ENCODE measurements around the gene METTL9. TPM values are rescaled to one million over a fixed set of nuclear protein-coding genes. Genes with fewer than 3 reads are reported as not detected.
"Not testable (repeated sequence)": the region's sequence is repeated elsewhere in the genome, so short reads cannot be mapped to it uniquely, and the experiment has no call there.

The METTL9 gene
- total RNA-seq, 1 experiment from 2014 or later, result 125 TPM

DNA sequence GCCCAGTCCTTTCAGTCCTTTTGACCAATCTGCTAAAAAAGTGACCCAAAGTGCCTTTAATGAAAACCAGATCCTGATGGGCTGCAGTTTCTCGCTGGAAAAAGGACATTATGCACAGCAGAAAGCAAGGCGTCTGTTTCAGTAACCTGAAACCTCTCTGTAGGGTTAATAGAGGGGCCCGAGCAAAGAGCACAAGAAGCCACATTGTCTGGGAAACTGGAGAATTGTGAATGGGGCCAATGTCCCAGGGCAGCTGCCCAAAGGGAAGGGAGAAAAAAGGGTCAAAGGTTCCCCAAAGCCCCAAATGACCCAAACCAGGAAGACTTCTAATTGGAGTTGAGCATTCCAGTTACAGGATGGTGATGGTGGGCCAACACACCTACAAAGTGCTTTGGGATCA lies 67.4 kb downstream of the METTL9 start:
- Histone ChIP-seq H3K4me1 (peaks cover 8% of the 10 kb centered on the region; the same call in 1 of the 2 replicates), H3K27me3 (no peaks in the 10 kb centered on the region), H3K36me3 (no peaks in the 10 kb centered on the region), H3K9me3 (replicated peaks) (no peaks in the 10 kb centered on the region), H3K4me3 (no peak overlapping the region), H3K27ac (peak overlapping the region; percentile 28)
- peak; percentile 26 to 71 for DNase-seq

DNA sequence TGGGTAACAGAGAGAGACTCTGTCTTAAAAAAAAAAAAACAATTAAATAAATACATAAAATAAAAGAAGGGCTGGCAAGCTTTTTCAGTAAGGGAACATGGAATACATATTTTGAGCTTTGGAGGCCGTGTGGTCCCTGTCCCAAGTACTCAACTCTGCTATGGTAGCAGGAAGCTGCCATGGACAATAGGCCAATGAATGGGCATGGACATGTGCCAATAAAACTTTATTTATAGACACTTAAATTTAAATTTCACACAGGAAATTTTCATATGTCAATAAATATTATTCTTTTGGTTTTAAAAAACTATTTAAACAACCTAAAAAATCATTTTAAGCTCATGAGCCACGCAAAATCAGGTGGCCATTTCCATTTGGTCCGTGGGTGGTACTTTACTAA lies 68.2 kb downstream of the METTL9 start:
- Histone ChIP-seq H3K9me3 (replicated peaks) (no peaks in the 10 kb centered on the region), H3K27ac (no peak overlapping the region), H3K36me3 (no peaks in the 10 kb centered on the region), H3K4me1 (peaks cover 8% of the 10 kb centered on the region; the same call in 1 of the 2 replicates), H3K4me3 (no peak overlapping the region), H3K27me3 (no peaks in the 10 kb centered on the region)
- no peak for DNase-seq

DNA sequence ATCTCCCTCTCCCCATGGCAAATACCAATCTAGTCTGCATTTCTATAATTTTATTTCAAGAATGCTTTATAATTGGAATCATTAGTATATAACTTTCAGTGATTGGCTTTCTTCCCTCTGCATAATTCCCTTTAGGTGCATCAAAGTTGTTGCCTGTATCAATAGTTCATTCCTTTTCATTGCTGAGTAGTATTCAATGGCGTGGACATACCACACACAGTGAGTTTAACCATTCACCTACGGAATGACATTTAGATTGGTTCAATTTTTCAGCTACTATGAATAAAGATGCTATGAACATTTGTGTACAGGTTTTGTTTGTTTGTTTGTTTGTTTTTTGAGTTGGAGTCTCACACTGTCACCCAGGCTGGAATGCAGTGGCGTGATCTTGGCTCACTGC lies 74.1 kb downstream of the METTL9 start:
- no peak overlapping the region for H3K4me3 ChIP-seq
- H3K4me1 ChIP-seq, result no peaks in the 10 kb centered on the region
- H3K27me3 ChIP-seq, result no peaks in the 10 kb centered on the region
- no peaks in the 10 kb centered on the region for H3K9me3 ChIP-seq (replicated peaks)
- no peak for DNase-seq
- no peaks in the 10 kb centered on the region for H3K36me3 ChIP-seq
- no peak overlapping the region for H3K27ac ChIP-seq

DNA sequence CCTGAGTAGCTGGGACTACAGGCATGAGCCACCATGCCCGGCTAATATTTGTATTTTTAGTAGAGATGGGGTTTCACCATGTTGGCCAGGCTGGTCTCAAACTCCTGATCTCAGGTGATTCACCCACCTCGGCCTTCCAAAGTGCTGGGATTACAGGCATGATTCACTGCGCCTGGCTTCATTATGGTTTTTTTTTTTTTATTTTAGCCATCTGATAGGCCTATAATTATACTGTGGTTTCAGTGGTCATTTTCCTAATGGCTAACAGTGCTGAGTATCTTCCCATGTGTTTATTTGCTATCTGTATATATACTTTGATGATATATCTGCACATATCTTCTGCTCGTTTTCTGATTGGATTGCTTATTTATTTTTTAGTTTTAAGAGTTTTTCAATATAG lies 75.1 kb downstream of the METTL9 start:
- not testable (repeated sequence) for H3K36me3 ChIP-seq; H3K9me3 ChIP-seq (replicated peaks); H3K27ac ChIP-seq; H3K4me1 ChIP-seq; DNase-seq; H3K4me3 ChIP-seq; H3K27me3 ChIP-seq

DNA sequence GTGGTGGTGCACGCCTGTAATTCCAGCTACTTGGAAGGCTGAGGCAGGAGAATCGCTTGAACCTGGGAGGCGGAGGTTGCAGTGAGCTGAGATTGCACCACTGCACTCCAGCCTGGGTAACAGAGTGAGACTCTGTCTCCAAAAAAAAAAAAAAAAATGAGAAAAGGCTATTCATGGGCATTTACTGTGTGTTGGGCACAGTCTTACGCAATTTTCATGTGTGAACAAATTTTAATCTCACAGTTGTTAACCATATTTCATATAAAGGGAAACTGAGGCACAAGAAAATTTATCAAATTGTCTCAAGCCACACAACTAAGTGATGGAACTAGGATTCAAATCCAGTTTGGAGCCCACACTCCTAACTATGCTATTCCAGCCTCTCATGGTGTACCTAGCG lies 81.3 kb downstream of the METTL9 start:
- H3K27ac ChIP-seq; H3K9me3 ChIP-seq (replicated peaks); H3K4me1 ChIP-seq; H3K36me3 ChIP-seq; H3K27me3 ChIP-seq; DNase-seq; H3K4me3 ChIP-seq: not testable (repeated sequence)

DNA sequence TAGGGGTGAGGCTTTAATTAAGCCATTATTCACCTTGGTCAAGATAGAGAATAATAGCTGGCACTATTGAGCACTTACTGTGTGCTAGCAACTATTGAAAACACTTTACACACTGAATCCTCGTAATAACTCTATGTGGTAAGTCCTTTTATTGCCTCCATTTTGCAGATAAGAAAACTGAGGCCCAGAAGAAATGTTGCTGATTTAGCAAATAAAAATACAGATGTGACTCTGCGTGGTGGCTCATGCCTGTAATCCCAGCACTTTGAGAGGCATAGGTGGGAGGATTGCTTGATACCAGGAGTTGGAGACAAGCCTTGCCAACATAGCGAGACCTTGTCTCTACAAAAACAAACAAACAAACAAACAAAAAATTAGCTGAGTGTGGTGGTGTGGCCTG lies 83.8 kb downstream of the METTL9 start:
- Histone ChIP-seq H3K9me3 (replicated peaks) (no peaks in the 10 kb centered on the region), H3K27ac (no peak overlapping the region), H3K36me3 (no peaks in the 10 kb centered on the region), H3K4me3 (no peak overlapping the region), H3K27me3 (no peaks in the 10 kb centered on the region), H3K4me1 (no peaks in the 10 kb centered on the region)
- no peak for DNase-seq

DNA sequence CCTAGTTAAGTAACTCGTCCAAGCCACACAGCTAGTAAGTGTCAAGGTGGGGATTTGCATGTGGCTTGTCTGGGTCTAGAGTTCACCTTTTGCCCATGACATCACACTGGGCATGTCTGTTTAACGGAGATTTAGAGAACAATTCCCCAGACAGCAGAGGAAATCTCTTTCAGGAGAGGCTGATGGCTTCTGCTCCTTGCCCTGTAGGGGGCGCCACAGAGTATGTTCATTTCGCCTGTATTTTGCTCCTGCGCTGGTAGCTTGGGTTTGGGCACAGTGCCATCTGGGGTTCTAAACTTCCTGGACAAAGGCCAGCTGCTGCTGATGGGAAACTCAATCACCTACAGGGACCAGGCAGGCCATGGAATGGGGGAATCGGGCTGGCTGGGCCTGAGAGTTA lies 84.8 kb downstream of the METTL9 start:
- no peaks in the 10 kb centered on the region for H3K36me3 ChIP-seq
- no peaks in the 10 kb centered on the region for H3K4me1 ChIP-seq
- no peaks in the 10 kb centered on the region for H3K9me3 ChIP-seq (replicated peaks)
- H3K27me3 ChIP-seq, result no peaks in the 10 kb centered on the region
- peak; percentile 35 to 66 for DNase-seq
- H3K27ac ChIP-seq, result no peak overlapping the region
- no peak overlapping the region for H3K4me3 ChIP-seq

DNA sequence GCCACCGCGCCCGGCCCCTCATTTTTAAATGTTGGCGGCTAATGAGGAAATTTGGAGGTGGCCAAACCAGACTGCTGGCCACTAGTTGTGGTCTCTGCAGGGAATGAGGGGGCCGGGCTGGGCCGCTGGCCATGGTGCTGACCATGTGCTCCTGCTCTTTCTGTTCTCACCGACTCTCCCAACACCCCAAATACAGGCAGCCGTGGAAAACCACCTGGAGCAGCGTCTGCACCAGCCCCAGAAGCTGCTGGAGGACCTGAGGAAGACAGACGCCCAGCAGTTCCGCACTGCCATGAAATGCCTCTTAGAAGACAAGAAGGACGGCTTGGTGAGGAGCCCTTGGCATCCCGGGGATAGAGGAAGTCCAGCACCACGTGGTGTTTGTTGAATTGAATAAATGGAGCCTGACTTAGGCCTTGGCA lies 85.7 kb downstream of the METTL9 start:
- Histone ChIP-seq H3K27me3 (no peaks in the 10 kb centered on the region), H3K27ac (no peak overlapping the region), H3K4me3 (no peak overlapping the region), H3K36me3 (no peaks in the 10 kb centered on the region), H3K9me3 (replicated peaks) (no peaks in the 10 kb centered on the region), H3K4me1 (no peaks in the 10 kb centered on the region)
- peak; percentile 12 to 44 for DNase-seq

DNA sequence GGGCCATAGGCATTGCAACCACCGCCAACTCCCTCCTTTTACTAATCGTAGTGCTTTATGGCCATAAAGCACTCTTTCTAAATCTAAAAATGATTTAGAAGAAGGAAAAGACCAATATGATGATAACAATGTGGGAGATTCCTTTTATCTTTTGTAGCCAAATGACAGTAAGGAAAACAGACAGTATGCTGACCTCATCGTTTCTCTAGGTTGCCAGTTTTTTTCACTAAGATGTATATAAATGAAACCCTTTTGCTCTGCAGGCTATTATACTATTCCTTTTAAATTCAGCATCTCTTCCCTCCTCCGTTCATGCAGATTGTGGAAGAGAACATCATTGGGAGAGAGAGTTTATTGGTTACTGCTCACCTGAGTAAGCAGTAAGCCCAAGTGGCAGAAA lies 89.7 kb downstream of the METTL9 start:
- Histone ChIP-seq H3K4me3 (no peak overlapping the region), H3K27ac (no peak overlapping the region), H3K36me3 (no peaks in the 10 kb centered on the region), H3K4me1 (no peaks in the 10 kb centered on the region), H3K9me3 (replicated peaks) (no peaks in the 10 kb centered on the region), H3K27me3 (no peaks in the 10 kb centered on the region)
- DNase-seq, result no peak

DNA sequence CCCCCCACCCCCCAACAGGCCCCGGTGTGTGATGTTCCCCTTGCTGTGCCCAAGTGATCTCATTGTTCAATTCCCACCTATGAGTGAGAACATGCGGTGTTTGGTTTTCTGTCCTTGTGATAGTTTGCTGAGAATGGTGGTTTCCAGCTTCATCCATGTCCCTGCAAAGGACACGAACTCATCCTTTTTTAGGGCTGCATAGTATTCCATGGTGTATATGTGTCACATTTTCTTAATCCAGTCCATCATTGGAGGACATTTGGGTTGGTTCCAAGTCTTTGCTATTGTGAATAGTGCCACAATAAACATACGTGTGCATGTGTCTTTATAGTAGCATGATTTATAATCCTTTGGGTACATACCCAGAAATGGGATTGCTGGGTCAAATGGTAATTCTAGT lies 91.6 kb downstream of the METTL9 start:
- DNase-seq; H3K9me3 ChIP-seq (replicated peaks); H3K4me1 ChIP-seq; H3K27me3 ChIP-seq; H3K27ac ChIP-seq; H3K4me3 ChIP-seq; H3K36me3 ChIP-seq: not testable (repeated sequence)

DNA sequence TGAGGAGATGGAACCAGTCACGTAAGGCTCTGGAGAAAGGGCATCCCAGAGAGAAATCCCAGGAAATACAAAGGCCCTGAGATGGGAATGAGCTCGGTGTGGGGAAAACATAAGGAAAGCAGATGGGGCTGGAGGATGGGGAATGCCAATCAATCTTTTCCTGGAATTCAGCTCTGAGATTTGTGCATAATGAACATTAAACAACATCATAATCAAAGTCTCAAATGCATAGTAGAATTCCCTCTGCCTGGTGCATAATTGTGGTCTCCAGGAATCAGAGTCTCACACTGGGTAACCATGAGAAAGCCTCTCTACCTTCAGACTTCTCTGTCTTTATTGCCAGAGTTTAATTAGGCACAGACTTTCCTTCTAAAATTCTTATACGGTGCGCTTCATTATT lies 95.2 kb downstream of the METTL9 start:
- Histone ChIP-seq H3K27ac (no peak overlapping the region), H3K36me3 (no peaks in the 10 kb centered on the region), H3K4me3 (no peak overlapping the region), H3K4me1 (no peaks in the 10 kb centered on the region), H3K9me3 (replicated peaks) (no peaks in the 10 kb centered on the region), H3K27me3 (no peaks in the 10 kb centered on the region)
- no peak for DNase-seq

DNA sequence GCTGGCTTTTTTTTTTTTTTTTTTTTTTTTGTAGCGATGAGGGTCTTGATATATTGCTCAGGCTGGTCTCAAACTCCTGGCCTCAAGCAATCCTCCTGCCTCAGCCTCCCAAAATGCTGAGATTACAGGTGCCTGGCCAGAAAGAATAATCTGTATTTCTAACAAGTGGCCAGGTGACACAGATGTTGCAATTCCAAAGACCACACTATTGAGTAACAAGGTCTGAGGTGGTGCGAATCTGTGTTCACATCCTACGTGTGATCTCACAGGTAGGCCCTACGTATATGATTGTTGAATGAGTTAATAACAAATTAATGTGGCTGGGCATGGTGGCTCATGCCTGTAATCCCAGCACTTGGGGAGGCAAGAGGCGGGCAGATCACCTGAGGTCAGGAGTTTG lies 97.7 kb downstream of the METTL9 start:
- Histone ChIP-seq H3K36me3 (no peaks in the 10 kb centered on the region), H3K4me3 (no peak overlapping the region), H3K27me3 (no peaks in the 10 kb centered on the region), H3K27ac (no peak overlapping the region), H3K9me3 (replicated peaks) (no peaks in the 10 kb centered on the region), H3K4me1 (no peaks in the 10 kb centered on the region)
- no peak for DNase-seq

DNA sequence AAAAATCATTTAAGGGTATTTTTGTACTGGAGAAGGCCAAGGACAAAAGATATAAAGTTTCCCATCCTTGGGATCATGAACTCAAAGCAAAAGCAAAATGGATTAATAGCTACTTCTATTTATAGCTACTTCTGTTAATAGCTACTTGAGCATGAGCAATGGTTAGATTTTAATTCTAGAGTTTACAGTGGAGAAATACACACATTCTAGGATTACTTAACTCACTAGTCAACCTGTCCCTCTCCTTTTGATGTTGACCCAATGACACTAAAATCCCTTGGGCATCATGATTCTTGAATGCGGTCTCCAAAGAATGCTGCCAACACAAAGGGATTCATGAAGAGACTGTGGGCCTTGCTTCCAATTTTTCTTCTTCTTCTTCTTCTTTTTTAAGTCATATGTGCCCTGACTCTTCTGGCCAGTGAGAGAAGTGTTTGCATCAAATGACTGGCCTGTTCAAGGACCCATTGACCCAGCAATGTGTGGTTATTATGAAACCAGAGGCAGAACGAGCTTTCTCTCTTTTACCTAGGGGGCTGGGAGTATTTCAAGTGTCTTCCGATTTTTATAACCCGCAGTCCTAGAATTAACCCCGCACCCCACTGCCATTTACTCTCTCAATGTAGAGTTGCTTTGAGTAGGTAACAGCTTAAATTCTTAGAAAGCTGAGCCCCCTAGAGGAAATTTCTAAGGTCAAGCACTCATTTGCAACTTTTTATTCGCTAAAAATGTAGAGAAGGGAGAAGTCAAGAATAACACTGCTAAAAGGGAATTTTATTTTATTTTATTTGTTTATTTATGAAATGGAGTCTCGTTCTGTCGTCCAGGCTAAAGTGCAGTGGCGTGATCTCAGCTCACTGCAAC lies 99.0 kb downstream of the METTL9 start:
- Histone ChIP-seq H3K4me3 (no peak overlapping the region), H3K9me3 (replicated peaks) (no peaks in the 10 kb centered on the region), H3K4me1 (no peaks in the 10 kb centered on the region), H3K36me3 (no peaks in the 10 kb centered on the region), H3K27me3 (no peaks in the 10 kb centered on the region), H3K27ac (no peak overlapping the region)
- DNase-seq, result no peak

DNA sequence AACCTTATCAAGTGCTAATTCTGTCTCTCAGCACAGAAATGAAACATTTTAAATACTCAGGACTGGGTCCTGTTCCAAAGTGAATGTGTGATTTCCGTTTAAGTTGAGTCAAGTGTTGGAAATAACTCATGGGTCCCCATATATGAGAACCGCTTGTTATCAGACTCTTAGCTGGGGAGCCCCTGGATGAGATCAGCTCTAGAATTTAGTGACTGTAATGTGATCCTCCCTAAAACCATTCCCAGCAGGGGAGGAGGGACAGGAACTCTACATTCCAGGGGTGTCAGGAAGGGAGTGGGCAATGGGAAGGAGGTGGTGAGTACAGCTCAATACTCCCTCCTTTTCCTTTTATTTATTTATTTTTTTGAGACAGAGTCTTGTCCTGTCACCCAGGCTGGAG lies 101.9 kb downstream of the METTL9 start:
- no peaks in the 10 kb centered on the region for H3K9me3 ChIP-seq (replicated peaks)
- no peaks in the 10 kb centered on the region for H3K4me1 ChIP-seq
- no peak overlapping the region for H3K27ac ChIP-seq
- peak in 1 of 2 experiments; percentile 8 for DNase-seq
- no peaks in the 10 kb centered on the region for H3K27me3 ChIP-seq
- H3K36me3 ChIP-seq, result no peaks in the 10 kb centered on the region
- H3K4me3 ChIP-seq, result no peak overlapping the region

DNA sequence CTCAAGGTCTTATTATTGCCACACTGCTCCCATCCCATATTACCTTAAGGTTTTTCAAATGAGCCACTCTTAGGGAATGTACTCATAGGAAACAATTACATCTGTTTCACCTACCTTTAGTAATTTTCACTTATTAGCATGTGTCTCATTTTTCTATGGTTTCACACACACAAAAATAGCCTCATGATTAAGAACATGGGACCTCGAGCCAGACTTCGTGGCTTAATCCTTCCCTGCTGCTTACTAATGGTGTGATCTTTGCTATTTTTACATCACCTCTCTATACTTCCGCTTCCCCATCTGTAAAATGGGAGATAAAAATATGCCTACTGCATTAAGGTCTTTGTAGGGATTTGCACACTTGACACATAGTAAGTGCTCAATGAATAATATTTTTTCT lies 102.9 kb downstream of the METTL9 start:
- no peak for DNase-seq
- no peak overlapping the region for H3K27ac ChIP-seq

DNA sequence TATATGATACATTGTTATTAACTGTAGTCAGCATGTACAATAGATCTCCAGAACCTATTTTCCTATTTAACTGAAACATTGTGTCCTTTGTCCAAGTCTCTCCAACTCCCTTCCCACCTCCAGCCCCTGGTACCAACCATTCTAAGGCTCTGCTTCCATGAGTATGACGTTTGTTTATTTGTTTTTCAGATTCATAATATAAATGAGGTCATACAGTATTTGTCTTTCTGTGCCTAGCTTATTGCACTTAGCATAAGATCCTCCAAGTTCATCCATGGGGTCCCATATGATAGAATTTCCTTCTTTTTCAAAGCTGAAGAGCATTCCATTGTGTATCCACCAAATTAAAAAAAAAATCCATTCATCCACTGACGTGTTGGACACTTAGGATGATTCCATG lies 103.8 kb downstream of the METTL9 start:
- no peak for DNase-seq
- Histone ChIP-seq H3K27me3 (no peaks in the 10 kb centered on the region), H3K36me3 (no peaks in the 10 kb centered on the region), H3K4me3 (no peak overlapping the region), H3K4me1 (no peaks in the 10 kb centered on the region), H3K27ac (no peak overlapping the region), H3K9me3 (replicated peaks) (no peaks in the 10 kb centered on the region)

More for the DNA sequence above, 102.9 kb downstream of the METTL9 start:
- Histone ChIP-seq H3K4me1 (no peaks in the 10 kb centered on the region), H3K4me3 (no peak overlapping the region), H3K9me3 (replicated peaks) (no peaks in the 10 kb centered on the region), H3K36me3 (no peaks in the 10 kb centered on the region), H3K27me3 (no peaks in the 10 kb centered on the region)

Measured in SJCRH30 (cell line).